GOT3 (cell line): ENCODE measurements around the gene DBP.
A peak's percentile ranks its signal among the peaks of the same experiment; 100 is the strongest.
"Not testable (repeated sequence)": the region's sequence is repeated elsewhere in the genome, so short reads cannot be mapped to it uniquely, and the experiment has no call there.

ENCODE experiments used
- DNase-seq: peaks from one replicate; lab custom pipeline; 2025; ENCODE audit warnings: mixed read lengths; lab: John Stamatoyannopoulos, UW

Gene DBP

DNA sequence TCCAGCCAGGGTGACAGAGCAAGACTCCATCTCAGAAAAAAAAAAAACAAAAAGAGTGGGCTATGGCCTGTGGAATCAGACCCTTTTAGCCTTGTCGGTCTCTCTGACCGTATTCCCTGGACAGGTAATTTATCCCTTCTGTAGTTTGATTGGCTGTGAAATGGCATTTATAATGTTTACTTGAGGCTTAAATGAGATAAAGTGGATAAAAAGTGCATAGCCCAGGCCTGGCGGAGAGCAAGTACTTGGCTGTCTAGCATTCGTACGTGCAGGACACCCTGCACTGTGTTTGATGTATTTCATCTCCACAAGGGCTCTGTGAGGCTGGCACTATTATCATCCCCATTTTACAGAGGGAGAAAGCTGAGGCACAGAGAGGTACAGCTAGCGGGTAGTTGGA, 28.6 kb upstream of the DBP start:
- DNase-seq, result no peak

DNA sequence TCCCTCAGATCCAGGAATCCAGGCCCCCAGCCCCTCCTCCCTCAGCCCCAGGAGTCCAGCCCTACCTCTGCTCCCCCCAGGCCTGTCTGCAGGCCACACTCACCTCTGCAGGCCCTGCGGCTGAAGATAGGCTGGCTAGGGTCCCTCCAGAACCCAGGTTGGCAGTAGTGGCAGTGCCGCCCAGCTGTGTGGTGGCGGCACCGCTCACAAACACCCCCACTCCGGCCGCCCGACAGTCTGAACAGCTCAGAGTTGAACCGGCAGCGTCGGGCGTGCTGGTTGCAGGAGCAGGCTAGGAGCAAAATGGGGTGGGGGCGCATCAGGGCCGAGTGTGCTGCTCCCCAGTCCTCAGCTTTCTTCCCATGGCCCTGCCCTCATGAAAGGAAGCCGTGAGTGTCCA, 27.3 kb upstream of the DBP start:
- no peak for DNase-seq

DNA sequence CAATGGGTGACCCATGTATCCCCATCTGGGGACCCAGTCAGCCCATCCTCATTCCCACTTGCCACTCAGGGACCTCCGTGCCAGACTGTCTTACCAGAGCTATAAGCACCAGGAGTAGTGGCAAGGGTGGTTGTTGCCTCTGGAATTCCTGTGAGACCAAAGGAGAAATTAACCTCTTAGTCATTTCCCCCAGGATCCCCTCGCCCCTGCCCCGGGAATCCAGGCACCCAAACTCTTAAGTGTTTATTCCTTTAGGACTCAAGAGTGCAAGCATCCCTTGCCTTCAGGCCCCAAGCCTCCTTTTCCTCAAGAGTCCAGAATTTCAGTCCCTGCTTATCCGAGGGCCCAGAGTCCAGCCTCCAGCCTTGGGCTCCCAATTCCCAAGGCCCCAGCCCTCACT, 26.5 kb upstream of the DBP start:
- no peak for DNase-seq

DNA sequence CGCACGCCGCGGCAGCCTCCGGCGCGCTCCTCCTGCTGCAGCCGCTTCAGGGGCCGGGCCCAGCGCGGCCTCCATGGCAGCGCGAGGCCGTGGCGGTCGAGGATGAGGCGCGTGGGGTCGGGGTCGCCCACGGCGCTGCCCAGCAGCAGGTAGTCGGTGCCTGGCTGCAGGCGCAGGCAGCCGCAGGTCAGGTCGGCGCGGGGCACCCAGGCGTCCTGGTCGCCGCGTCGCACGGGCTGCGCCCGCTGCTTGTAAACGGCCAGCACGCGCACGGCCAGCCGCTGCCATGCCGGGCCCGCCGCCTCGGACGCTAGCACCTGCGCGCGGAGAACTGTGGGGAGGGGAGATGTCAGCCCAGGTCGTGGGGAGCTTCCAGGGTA, 24.5 kb upstream of the DBP start:
- no peak for DNase-seq

DNA sequence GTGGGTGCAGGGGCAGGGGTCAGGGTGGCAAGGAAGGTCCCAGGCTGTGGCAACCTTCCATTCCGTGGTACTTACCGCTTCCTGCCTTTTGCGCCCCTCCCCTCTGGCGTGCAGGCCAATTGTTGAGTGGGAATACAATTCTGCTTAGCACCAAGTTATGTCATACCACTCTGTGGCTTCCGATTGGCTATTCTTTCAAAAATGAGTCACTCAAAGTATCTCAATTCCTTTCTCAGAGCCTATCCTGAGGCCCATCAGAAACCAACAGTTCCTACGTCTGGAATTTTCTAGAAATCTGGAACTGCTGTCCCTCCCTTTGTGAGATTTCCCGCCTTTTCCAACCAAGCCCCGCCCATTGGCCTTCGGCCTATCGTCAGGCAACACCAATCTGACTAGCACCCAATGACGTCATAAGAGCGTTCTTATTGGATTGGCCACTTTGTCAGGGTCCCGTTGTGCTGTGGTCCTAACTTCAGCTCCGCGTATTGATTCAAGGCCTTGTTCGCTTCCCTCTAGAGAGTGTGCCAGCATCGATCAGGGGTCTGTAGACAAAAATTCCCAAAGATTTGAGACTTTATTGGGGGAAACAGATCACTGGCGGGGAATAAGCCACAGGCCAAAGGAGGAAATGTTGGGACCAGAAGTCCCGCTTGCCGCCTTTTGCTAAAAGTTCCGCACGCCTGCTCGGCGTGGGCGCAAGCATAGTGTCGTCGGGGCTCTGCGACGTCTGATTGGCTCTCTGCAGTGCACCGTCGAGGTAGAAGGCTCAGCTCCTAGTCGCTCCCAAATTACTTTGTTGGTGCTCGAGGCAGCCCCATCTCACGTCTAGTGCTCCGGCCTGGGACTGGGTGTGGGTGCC, 23.9 kb upstream of the DBP start:
- peak; percentile 57 for DNase-seq

DNA sequence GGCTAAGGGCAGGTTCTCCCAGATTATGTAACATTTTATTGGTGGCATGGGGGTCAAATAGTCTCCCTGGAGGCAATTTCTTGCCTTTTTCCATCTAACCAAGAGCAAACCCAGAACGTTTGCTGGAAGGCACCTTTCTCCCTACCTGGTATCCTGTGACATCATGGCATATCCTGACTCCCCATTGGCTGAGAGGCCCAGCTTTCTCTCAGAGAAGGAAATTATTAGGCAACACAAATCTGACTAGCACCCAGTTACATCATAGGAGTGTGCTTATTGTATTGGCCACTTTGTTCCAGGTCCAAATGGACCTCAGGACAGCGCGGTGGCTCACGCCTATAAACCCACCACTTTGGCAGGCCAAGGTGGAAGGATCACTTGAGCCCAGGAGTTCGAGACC, 22.6 kb upstream of the DBP start:
- DNase-seq, result no peak

DNA sequence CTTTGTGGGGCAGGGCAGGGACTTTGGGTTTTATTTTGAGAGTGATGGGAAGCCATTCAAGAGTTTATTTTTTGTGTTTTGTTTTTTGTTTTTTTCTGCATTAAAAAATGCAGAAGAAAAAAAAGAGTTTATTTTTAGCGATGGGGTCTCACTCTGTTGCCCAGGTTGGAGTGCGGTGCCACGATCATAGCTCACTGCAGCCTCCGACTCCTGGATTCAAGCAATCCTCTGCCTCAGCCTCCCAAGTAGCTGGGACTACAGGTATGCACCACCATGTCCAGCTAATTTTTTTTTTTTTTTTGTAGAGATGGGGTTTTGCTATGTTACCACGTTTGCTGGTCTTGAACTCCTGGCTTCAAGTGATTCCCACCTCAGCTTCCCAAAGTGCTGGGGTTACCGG, 21.3 kb upstream of the DBP start:
- DNase-seq, result no peak

DNA sequence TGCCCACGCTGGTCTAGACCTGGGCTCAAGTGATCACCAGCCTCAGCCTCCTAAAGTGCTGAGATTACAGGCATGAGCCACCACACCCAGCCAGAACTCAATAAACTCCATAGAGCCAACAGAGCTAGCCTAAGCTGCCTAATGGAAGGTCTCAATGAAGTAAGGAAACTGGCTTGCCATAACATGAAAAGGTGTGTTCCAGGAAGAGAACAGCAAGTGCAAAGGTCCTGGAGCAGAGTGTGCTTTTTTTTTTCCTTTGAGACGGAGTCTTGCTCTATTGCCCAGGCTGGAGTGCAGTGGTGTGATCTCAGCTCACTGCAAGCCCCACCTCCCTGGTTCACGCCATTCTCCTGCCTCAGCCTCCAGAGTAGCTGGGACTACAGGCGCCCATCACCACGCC, 20.6 kb upstream of the DBP start:
- DNase-seq, result not testable (repeated sequence)

DNA sequence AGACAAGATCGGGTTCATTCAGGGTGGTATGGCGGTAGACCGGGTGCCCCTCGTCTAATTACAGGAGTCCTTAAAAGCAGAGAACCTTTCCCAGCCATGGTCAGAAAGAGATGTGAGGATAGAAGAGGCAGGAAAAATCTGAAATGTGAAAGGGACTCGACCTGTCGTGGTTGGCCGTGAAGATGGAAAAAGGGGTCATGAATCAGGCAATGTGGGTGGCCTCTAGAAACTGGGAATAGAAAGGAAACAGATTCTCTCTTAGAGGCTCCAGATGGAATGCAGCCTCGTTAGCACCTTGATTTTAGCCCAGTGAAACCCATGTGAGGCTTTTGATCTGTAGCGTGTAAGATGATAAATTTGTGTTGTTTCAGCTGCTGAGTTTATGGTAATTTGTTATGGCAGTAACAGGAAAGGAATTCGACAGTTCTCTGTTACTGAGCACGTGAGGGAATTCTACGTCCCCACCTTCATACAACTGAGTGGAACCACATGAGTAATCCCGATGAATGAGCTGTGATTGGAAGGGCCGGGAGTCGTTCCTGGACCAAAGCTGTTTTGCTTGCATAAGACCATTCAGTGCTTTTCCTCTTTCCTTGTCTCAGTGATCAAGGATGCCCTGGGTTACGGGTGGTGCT, 19.8 kb upstream of the DBP start:
- DNase-seq, result no peak

DNA sequence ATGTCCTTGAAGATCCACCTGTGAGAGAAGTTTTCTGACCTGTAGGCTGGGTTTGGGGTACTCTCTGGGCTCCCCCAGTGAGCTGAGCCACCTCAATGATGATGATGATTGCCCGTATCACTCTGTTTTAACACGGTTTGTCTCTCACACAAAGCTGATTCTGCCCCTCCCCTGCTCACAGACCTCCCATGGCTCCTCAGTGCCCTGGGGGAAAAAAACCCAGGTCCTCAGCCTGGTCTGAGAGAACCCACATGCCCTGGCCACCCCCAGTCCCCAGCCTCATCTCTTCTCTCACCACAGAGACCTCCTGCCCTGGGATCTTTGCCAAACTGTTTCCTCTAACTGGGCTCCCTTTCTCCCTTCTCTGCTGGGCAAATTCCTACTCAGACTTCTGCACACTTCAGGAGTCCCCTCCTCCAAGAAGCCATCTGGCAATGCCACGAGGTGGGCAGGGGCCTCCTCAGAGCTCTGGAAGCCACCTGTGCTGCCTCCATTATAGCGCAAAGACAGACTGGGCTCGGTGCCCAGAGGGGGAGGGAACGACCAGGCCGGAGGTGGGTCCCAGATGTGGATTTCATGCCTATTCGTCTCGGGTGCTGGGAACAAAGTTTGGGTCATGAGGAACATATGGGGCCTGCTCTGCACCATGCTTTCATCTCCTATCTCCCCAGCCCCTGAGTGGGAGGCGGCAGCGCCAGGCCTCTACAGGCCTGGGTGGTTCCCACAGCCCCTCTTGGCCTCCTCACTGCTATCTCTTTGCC, 17.3 kb upstream of the DBP start:
- no peak for DNase-seq

DNA sequence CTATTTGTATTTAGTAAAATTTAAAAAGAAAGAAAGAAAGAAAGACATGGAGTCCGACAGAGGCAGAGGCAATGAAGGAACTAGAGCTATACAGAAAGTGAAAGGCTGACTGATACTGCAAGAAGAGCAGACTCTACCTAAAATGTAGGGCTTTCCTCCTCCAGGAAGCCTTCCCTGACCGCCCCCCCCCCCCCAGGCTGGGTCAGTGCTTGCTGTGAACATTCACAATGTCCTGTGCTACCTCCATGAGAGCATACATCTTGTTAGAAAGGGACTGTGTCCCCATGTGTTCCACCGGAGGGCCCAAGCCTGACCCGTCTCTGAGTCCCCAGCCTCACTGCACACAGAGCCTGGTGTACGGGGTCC, 14.5 kb upstream of the DBP start:
- DNase-seq, result no peak

DNA sequence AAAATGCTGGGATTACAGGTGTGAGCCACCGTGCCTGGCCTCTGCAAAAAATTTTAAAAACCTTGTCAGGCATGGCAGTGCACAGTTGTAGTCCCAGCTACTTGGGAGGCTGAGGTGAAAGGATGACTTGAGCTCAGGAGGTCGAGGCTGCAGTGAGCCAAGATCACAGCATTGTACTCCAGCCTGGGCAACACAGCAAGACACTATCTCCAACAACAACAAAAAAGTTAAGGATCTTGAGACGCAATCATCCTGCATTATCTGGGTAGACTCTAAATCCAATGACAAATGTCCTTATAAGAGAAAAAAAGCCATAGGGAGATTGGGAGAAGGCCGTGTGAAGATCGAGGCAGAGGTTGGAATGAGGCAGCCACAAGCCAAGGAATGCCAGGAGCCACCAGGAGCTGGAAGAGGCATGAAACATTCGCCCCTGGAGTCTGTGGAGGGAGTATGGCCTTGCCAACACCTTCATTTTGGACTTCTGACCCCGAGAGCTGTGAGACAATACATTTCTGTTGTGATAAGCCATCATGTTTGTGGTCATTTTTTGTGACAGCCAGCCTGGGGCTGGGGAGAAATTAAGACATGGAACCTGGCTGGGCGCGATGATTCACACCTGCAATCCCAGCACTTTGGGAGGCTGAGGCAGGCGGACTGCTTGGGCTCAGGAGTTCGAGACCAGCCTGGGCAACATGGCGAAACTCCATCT, 13.9 kb upstream of the DBP start:
- no peak for DNase-seq

DNA sequence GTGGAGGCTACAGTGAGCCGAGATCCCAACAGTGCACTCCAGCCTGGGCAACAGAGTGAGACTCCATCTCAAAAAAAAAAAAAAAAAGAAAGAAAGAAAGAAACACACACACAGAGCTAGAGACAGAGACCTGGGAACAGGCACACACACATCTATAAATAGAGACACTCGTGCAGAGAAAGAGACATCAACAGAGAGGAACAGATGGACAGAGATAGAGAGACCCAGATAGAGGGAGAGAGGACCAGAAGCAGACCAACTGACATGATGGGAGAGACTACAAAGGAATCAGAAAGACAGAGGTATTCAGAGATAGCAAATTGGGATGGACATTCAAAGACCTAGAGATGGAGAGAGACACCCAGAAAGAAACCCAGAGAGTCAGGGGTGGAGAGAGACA, 11.0 kb upstream of the DBP start:
- DNase-seq, result no peak

DNA sequence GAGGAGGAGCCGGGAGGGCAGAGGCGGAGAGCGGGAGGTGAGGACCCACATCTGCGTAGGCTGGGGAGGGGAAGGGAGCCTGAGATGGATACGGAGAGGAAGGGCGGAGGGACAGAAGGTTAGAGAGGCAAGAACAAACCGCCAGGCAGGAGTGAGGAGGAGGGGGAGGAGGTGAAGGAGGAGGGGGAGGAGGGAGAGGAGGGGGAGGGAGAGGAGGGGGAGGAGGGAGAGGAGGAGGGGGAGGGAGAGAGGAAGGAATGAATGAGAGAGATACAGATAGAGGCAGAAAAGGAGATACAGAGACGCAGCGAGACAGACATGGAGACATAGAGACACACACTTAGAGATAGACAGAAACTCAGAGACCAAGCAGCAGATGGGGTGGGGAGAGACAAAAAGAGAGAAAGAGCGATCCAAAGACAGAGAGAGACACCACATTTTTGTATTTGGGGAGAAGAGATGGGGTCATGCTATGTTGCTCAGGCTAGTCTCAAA, 9.6 kb upstream of the DBP start:
- DNase-seq, result no peak

DNA sequence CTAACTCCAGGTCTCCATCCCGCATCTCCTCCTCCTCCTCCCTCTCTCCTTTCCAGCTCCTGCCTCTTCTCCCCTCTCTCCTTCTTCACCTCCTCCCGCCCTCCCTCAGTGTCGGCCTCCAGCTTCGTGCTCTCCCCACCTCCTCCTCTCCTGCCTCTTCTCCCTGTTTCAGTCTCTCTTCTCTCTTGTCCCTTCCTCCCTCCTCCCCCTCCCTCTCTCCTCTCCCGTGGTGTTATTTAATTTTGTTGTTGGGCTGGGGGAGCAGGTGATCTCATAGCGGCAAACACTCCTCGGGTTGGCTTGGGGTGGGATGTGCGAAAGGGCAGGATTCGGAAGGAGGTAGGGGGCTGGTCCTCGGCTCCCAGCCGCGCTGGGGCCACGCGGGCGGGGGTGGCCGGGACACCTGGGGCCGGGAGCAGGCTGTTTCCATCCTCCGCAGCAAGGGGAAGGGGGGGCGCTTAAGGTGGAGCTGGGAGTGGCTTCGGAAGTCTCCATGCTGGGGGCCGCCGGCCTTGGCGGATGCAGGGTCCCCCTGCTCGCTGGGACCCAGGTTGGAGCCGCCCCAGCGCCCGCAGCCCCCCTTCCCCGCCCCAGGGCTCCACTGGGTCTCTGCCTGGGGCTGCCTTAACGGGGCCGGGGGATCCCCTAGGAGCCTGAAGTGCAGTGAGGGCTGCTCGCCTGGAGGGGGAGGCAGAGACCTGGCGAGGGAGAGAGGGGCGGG, 9.0 kb upstream of the DBP start, which contains the start of gene CA11:
Gene CA11, minus strand, starts transcription at position 187 of the 721 bp plus-strand sequence. CDS start 555 bp downstream, outside the sequence.
- DNase-seq, result peak; percentile 48

DNA sequence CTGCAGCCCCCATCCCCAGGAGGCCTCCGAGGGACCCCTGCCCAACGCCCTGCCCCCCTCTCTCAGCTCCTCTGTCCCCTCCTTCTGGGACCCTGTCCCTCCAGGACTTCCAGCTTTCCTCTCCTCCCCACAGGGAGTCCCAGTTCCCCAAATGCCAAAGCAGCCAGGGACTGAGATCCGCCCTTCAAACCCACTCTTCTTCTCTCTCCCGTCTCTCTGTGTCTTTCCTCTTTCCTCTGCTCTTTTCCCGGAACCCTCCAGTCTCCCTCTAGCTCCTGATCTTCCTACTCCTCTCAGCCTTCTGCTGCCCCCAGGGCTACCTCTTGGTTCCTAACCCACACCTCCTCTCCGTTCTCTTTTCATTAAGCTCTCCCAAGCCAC, 8.4 kb upstream of the DBP start:
- no peak for DNase-seq

DNA sequence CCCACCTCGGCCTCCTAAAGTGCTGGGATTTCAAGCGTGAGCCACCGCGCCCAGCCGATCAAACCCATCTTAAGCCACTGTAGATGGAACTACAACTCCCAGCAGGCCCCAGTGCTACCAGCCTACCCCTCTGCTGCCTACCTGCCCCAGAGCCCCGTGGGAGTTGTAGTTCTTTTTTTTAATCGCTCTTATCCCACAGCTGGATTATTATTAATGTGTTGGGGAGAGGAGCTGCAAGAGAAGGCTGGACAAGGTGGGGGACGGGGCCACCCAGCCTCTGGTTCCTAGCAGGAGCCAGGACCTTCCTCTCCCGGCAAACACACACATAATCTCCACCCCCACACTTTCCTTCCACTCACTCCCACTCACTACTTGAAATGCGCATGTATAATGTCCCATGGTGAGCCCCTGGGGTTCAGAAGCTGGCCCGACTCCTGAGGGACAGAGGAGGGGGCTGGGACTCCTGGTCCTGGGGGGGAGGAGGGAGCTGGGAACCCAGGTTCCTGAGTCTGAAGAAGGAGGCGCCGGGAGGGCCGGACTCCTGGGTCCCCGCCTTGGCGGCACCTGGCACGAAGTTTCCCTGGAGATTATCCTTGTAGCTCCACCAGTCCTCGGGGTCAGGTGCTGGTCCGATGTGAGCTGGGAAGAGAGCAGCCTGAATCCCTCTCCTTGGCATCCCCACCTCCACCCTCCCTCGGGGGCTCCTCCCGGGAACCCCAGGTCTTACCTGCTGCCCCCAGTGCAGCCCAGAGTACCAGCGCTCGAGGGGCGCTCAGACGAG, 7.8 kb upstream of the DBP start:
- no peak for DNase-seq

DNA sequence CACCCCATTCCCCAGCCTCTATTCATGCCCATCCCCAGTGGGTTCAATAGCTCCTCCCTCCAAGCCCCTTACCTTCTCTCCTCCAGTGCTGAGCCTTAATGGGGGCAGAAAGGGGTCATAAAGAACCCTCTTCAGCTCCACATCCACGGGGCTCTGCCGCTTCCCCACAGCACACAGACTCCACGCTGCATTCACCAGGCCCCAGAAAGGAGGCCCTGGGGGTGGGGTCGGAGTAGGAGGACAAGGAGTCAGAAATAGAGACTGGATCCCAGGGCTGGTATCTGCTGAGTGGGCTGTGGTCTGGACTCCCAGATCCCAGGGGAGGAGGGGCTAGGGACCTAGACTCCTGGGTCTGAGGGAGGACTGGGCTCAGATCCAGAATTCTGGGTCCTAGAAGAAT, 7.2 kb upstream of the DBP start:
- no peak for DNase-seq

DNA sequence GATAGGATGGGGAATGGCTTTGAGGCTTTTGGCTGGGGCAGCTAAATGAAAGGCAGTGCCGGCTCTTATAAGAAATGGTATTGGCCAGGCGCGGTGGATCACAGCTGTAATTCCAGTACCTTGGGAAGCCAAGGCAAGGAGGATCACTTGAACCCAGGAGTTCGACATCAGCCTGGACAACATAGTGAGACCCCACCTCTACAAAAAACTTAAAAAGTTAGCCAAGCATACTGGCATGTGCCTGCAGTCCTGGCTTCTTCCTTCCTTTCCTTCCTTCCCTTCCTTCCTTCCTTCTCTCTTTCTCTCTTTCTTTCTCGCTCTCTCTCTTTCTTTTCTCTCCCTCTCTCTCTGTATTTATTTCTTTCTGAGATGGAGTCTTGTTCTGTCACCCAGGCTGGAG, 5.7 kb upstream of the DBP start:
- DNase-seq, result no peak

DNA sequence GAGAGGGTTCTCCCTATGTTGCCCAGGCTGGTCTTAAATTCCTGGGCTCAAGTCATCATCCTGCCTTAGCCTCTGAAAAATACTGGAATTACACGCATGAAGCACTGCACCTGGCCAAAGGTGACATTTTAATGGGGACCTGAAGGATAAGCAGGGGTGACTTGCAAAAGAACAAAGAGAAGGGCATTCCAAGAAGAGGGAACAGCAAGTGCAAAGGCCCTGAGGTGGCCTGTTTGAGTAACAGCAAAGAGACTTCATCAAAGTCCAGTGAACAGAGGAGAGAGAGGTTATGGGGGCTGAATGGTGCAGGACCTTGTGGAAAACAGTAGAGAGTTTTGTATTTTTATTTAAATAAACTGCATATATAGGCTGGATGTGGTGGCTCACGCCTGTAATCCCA, 4.7 kb upstream of the DBP start:
- no peak for DNase-seq
